Spleen (tissue), 7 donors: ENCODE measurements around the gene PCDHB9.
"Not testable (repeated sequence)": the region's sequence is repeated elsewhere in the genome, so short reads cannot be mapped to it uniquely, and the experiment has no call there.

Experiments used
- CTCF ChIP-seq, 11 experiments: fragments of 200-600 bp in 7 of 11; fragments of 450-650 bp in 4 of 11; sonication (generic) in 4 of 11; IDR thresholded peaks in 8 of 11; conservative IDR thresholded peaks in 3 of 11; 1 replicate in 7 of 11; 2 replicates in 4 of 11; pipeline versions ENCODE4 v1.4.0 to v1.8.0; 2016 to 2021; ENCODE audit warnings: antibody characterized with exemption in 11 of 11, inconsistent platforms in 4 of 11, mild to moderate bottlenecking in 1 of 11
- POLR2A ChIP-seq, 3 donors: fragments of 450-650 bp; IDR thresholded peaks; one replicate each; pipeline ENCODE4 v1.5.1; 2017; ENCODE audit warnings: antibody characterized with exemption in 3 of 3, mild to moderate bottlenecking in 1 of 3
- POLR2AphosphoS5 ChIP-seq, 3 donors: sonication (generic); formaldehyde crosslinking; IDR thresholded peaks; one replicate each; pipeline ENCODE4 v1.5.1; 2017; ENCODE audit warnings: antibody characterized with exemption in 3 of 3
- donor health status: DM: no; HTN: no; CAD: no; lungs with moderate emphysema.
- donor health status: DM: no; HTN: no; CAD: no.
- donor health status: DM: no; HTN: no; CAD: no.

DNA sequence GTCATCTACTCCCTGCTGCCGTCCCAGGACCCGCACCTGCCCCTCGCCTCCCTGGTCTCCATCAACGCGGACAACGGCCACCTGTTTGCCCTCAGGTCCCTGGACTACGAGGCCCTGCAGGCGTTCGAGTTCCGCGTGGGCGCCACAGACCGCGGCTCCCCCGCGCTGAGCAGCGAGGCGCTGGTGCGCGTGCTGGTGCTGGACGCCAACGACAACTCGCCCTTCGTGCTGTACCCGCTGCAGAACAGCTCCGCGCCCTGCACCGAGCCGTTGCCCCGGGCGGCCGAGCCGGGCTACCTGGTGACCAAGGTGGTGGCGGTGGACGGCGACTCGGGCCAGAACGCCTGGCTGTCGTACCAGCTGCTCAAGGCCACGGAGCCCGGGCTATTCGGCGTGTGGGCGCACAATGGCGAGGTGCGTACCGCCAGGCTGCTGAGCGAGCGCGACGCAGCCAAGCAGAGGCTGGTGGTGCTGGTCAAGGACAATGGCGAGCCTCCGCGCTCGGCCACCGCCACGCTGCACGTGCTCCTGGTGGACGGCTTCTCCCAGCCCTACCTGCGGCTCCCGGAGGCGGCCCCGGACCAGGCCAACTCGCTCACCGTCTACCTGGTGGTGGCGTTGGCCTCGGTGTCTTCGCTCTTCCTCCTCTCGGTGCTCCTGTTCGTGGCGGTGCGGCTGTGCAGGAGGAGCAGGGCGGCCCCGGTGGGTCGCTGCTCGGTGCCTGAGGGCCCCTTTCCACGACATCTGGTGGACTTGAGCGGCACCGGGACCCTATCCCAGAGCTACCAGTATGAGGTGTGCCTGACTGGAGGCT is 12.5 kb upstream of the PCDHB9 start:
- TF ChIP-seq CTCF (IDR thresholded peaks at IDR 0.05 in 8 of 11, conservative IDR thresholded peaks at IDR 0.05 in 3 of 11); POLR2A (IDR thresholded peaks at IDR 0.05); POLR2AphosphoS5 (IDR thresholded peaks at IDR 0.05): not testable (repeated sequence)
